Astrocyte (in vitro differentiated cells and primary cell): ENCODE results near the gene LRP1B. TPM values are rescaled to one million over a fixed set of nuclear protein-coding genes. Genes with fewer than 3 reads are reported as not detected.

ENCODE experiments used
- DNase-seq: peaks from one replicate; pipeline ENCODE4 v3.0.0-alpha.2; 2010; ENCODE audit warnings: low read depth
- FAIRE-seq: peaks from 2 replicates; lab custom pipeline; 2011; peaks lifted over from hg19 to GRCh38; lab: Jason Lieb, UNC
- H2AFZ ChIP-seq: 2 replicates; pipeline ENCODE4 v1.6.0; 2012; ENCODE audit warnings: low read depth, low read length, inconsistent platforms
- H3K27ac ChIP-seq: 2 replicates; pipeline ENCODE4 v1.5.1; 2011; ENCODE audit warnings: low read depth, low read length, inconsistent platforms
- H3K27me3 ChIP-seq: 2 replicates; pipeline ENCODE4 v1.6.0; 2011; ENCODE audit warnings: low read length, inconsistent platforms; ENCODE audit not compliant: insufficient read depth
- H3K36me3 ChIP-seq: 2 replicates; pipeline ENCODE4 v1.5.1; 2011; ENCODE audit warnings: low read length, inconsistent platforms; ENCODE audit not compliant: insufficient read depth
- H3K4me1 ChIP-seq: 2 replicates; pipeline ENCODE4 v1.5.1; 2011; ENCODE audit warnings: low read length, inconsistent platforms; ENCODE audit not compliant: insufficient read depth
- H3K4me2 ChIP-seq: 2 replicates; pipeline ENCODE4 v1.6.0; 2012; ENCODE audit warnings: low read length, inconsistent platforms
- H3K4me3 ChIP-seq: 2 replicates; pipeline ENCODE4 v1.5.1; 2011; ENCODE audit warnings: low read depth, mild to moderate bottlenecking, low read length, inconsistent platforms; ENCODE audit not compliant: insufficient read depth
- H3K79me2 ChIP-seq: 2 replicates; pipeline ENCODE4 v1.6.0; 2012; ENCODE audit warnings: mild to moderate bottlenecking, low read length, inconsistent platforms; ENCODE audit not compliant: insufficient read depth
- H3K9ac ChIP-seq: 2 replicates; pipeline ENCODE4 v1.6.0; 2012; ENCODE audit warnings: mild to moderate bottlenecking, low read length, inconsistent platforms
- H3K9me3 ChIP-seq: 2 replicates; pipeline ENCODE4 v1.5.1; 2012; ENCODE audit warnings: low read depth, mild to moderate bottlenecking, low read length, inconsistent platforms; ENCODE audit not compliant: insufficient read depth
- H4K20me1 ChIP-seq: 2 replicates; pipeline ENCODE4 v1.6.0; 2012; ENCODE audit warnings: low read length, inconsistent platforms; ENCODE audit not compliant: insufficient read depth
- H3K27ac Mint-ChIP-seq: one replicate; pipeline ENCODE4 v1.8.0; 2021; ENCODE audit warnings: mild to moderate bottlenecking, mixed read lengths; ENCODE audit not compliant: unreplicated experiment
- H3K27me3 Mint-ChIP-seq: one replicate; pipeline ENCODE4 v1.8.0; 2021; ENCODE audit warnings: low read depth, mixed read lengths; ENCODE audit not compliant: unreplicated experiment
- H3K36me3 Mint-ChIP-seq: one replicate; pipeline ENCODE4 v1.8.0; 2021; ENCODE audit warnings: low read depth, mixed read lengths; ENCODE audit not compliant: unreplicated experiment
- H3K4me1 Mint-ChIP-seq: one replicate; pipeline ENCODE4 v1.8.0; 2021; ENCODE audit warnings: low read depth, mixed read lengths; ENCODE audit not compliant: unreplicated experiment
- H3K4me3 Mint-ChIP-seq: one replicate; pipeline ENCODE4 v1.8.0; 2021; ENCODE audit warnings: mild to moderate bottlenecking, moderate library complexity, mixed read lengths; ENCODE audit not compliant: unreplicated experiment
- H3K9me3 Mint-ChIP-seq: one replicate; pipeline ENCODE4 v1.8.0; 2021; ENCODE audit warnings: mild to moderate bottlenecking, mixed read lengths; ENCODE audit not compliant: unreplicated experiment
- CTCF ChIP-seq: IDR thresholded peaks from 2 replicates; pipeline ENCODE4 v1.5.1; 2011; ENCODE audit warnings: low read depth, mild to moderate bottlenecking, inconsistent platforms, low read length, moderate library complexity; ENCODE audit not compliant: insufficient read depth
- EZH2 ChIP-seq: IDR thresholded peaks from 2 replicates; pipeline ENCODE4 v1.6.1; 2012; ENCODE audit warnings: mild to moderate bottlenecking, low read length, inconsistent platforms; ENCODE audit not compliant: insufficient read depth
- total RNA-seq: library from RNA; stranded (reverse); gene quantifications from 2 replicates; pipeline ENCODE4 v1.2.1, GENCODE V29; 2021

LRP1B gene
- total RNA-seq, 1 donor from 2014 or later = 1.5 TPM

- no peak overlapping the region for H2AFZ ChIP-seq
- Mint-ChIP-seq H3K27ac (no peak overlapping the region), H3K4me1 (peaks cover 2% of the 10 kb centered on the region), H3K9me3 (no peaks in the 10 kb centered on the region), H3K36me3 (no peaks in the 10 kb centered on the region), H3K4me3 (no peak overlapping the region), H3K27me3 (no peaks in the 10 kb centered on the region)
- H3K27ac ChIP-seq = no peak overlapping the region
- H3K27me3 ChIP-seq = no peaks in the 10 kb centered on the region
- H4K20me1 ChIP-seq = no peaks in the 10 kb centered on the region
- no peaks in the 10 kb centered on the region for H3K79me2 ChIP-seq
- H3K4me3 ChIP-seq = no peak overlapping the region
- H3K36me3 ChIP-seq = no peaks in the 10 kb centered on the region
- FAIRE-seq = no peak
- no peak for DNase-seq
- TF ChIP-seq EZH2 (no peak), CTCF (no peak)
- H3K4me1 ChIP-seq = no peaks in the 10 kb centered on the region
- no peak overlapping the region for H3K9ac ChIP-seq
- no peak overlapping the region for H3K4me2 ChIP-seq
- H3K9me3 ChIP-seq = no peaks in the 10 kb centered on the region
Measured at GRCh38 chr2:141133883-141134282, 996.9 kb downstream of the LRP1B start.

- no peaks in the 10 kb centered on the region for H3K36me3 ChIP-seq
- no peaks in the 10 kb centered on the region for H3K4me1 Mint-ChIP-seq
- no peaks in the 10 kb centered on the region for H3K27me3 Mint-ChIP-seq
- H3K4me1 ChIP-seq = no peaks in the 10 kb centered on the region
- H3K27me3 ChIP-seq = no peaks in the 10 kb centered on the region
- no peak for FAIRE-seq
- no peak overlapping the region for H2AFZ ChIP-seq
- H3K4me2 ChIP-seq = no peak overlapping the region
- TF ChIP-seq CTCF (no peak), EZH2 (no peak)
- H3K27ac ChIP-seq = no peak overlapping the region
- H3K79me2 ChIP-seq = no peaks in the 10 kb centered on the region
- no peak overlapping the region for H3K4me3 ChIP-seq
- no peak overlapping the region for H3K27ac Mint-ChIP-seq
- H3K9ac ChIP-seq = no peak overlapping the region
- H3K9me3 ChIP-seq = no peaks in the 10 kb centered on the region
- no peaks in the 10 kb centered on the region for H3K9me3 Mint-ChIP-seq
- no peak overlapping the region for H3K4me3 Mint-ChIP-seq
- no peak for DNase-seq
- H4K20me1 ChIP-seq = no peaks in the 10 kb centered on the region
- H3K36me3 Mint-ChIP-seq = no peaks in the 10 kb centered on the region
Measured at GRCh38 chr2:141125432-141125831, 1005.4 kb downstream of the LRP1B start.

GRCh38 chr2:141118836-141119235, 1012.0 kb downstream of the LRP1B start:
- H4K20me1 ChIP-seq = no peaks in the 10 kb centered on the region
- H3K4me3 ChIP-seq = no peak overlapping the region
- no peaks in the 10 kb centered on the region for H3K4me1 ChIP-seq
- Mint-ChIP-seq H3K4me1 (no peaks in the 10 kb centered on the region), H3K9me3 (no peaks in the 10 kb centered on the region), H3K4me3 (no peak overlapping the region), H3K27me3 (no peaks in the 10 kb centered on the region), H3K27ac (no peak overlapping the region), H3K36me3 (no peaks in the 10 kb centered on the region)
- no peaks in the 10 kb centered on the region for H3K36me3 ChIP-seq
- no peak overlapping the region for H3K27ac ChIP-seq
- TF ChIP-seq EZH2 (no peak), CTCF (no peak)
- H3K27me3 ChIP-seq = no peaks in the 10 kb centered on the region
- H2AFZ ChIP-seq = no peak overlapping the region
- H3K9ac ChIP-seq = no peak overlapping the region
- no peak overlapping the region for H3K4me2 ChIP-seq
- H3K79me2 ChIP-seq = no peaks in the 10 kb centered on the region
- DNase-seq (no peak), FAIRE-seq (no peak)
- H3K9me3 ChIP-seq = no peaks in the 10 kb centered on the region
